NB4 (cell line): Measurements from ENCODE around the gene GGT5.
"Not testable (repeated sequence)": the region's sequence is repeated elsewhere in the genome, so short reads cannot be mapped to it uniquely, and the experiment has no call there.

Experiments used
- CTCF ChIP-seq: IDR thresholded peaks from one replicate; pipeline ENCODE4 v1.5.1; 2012; ENCODE audit warnings: low read depth, low read length
- MAX ChIP-seq: IDR thresholded peaks from 2 replicates; pipeline ENCODE4 v1.6.1; 2011; ENCODE audit warnings: low read depth, low read length

GRCh38 chr22:24206460-24207263, 38.2 kb downstream of the GGT5 start:
- not testable (repeated sequence) for TF ChIP-seq CTCF, MAX
